Jurkat, Clone E6-1 (cell line): ENCODE measurements around the gene KCNG4.

ENCODE experiments used
- DNase-seq: peaks from one replicate; pipeline ENCODE4 v3.0.0-alpha.2; 2011; ENCODE audit warnings: low read depth, low spot score
- H3K4me3 ChIP-seq: 2 replicates; pipeline ENCODE4 v1.5.1; 2011; ENCODE audit warnings: mild to moderate bottlenecking, low read length, control low read depth, moderate library complexity

KCNG4 gene

GRCh38 chr16:84195201-84196093 is 44.4 kb downstream of the KCNG4 start:
- DNase-seq = no peak
- H3K4me3 ChIP-seq = no peak overlapping the region

GRCh38 chr16:84194470-84195200 is 45.2 kb downstream of the KCNG4 start:
- H3K4me3 ChIP-seq = peak overlapping the region; percentile 32
- DNase-seq = peak; percentile 73

- peak overlapping the region; percentile 32 for H3K4me3 ChIP-seq
- no peak for DNase-seq
Observed at GRCh38 chr16:84194018-84194417, 45.8 kb downstream of the KCNG4 start.

GRCh38 chr16:84193480-84193879 is 46.3 kb downstream of the KCNG4 start:
- peak overlapping the region; percentile 32; the same call in 1 of the 2 replicates for H3K4me3 ChIP-seq
- DNase-seq = peak; percentile 92

- no peak overlapping the region for H3K4me3 ChIP-seq
- no peak for DNase-seq
Observed at GRCh38 chr16:84191466-84191865, 48.3 kb downstream of the KCNG4 start.

GRCh38 chr16:84190731-84191388 is 49.0 kb downstream of the KCNG4 start, which contains the start of gene ADAD2:
Gene ADAD2 (plus strand): TSS chr16:84191157. CDS start chr16:84191231, 74 bp downstream.
- no peak within 1 kb of the TSS for H3K4me3 ChIP-seq
- no peak for DNase-seq

GRCh38 chr16:84186685-84187437 is 53.0 kb downstream of the KCNG4 start, which contains the start of gene TAF1C:
Gene TAF1C (minus strand): TSS chr16:84187057. CDS start chr16:84184988, 2,069 bp downstream.
- peak; percentile 91 for DNase-seq
- H3K4me3 ChIP-seq = peak within 1 kb of the TSS; percentile 92

- DNase-seq = no peak
- no peak overlapping the region for H3K4me3 ChIP-seq
Observed at GRCh38 chr16:84184775-84185174, 55.0 kb downstream of the KCNG4 start.

GRCh38 chr16:84183911-84184591 is 55.8 kb downstream of the KCNG4 start:
- no peak overlapping the region for H3K4me3 ChIP-seq
- DNase-seq = no peak

- no peak overlapping the region for H3K4me3 ChIP-seq
- DNase-seq = no peak
Observed at GRCh38 chr16:84183572-84183875, 56.3 kb downstream of the KCNG4 start.

- H3K4me3 ChIP-seq = no peak overlapping the region
- DNase-seq = no peak
Observed at GRCh38 chr16:84182680-84183571, 56.9 kb downstream of the KCNG4 start.

GRCh38 chr16:84182104-84182503 is 57.7 kb downstream of the KCNG4 start:
- no peak for DNase-seq
- no peak overlapping the region for H3K4me3 ChIP-seq

- no peak for DNase-seq
- no peak overlapping the region for H3K4me3 ChIP-seq
Observed at GRCh38 chr16:84181144-84181915, 58.5 kb downstream of the KCNG4 start.

- DNase-seq = no peak
- no peak overlapping the region for H3K4me3 ChIP-seq
Observed at GRCh38 chr16:84180519-84181140, 59.2 kb downstream of the KCNG4 start.

- no peak for DNase-seq
- H3K4me3 ChIP-seq = no peak overlapping the region
Observed at GRCh38 chr16:84179612-84180320, 60.0 kb downstream of the KCNG4 start.
